ENCODE data around the gene GAB3. TPM values are rescaled to one million over a fixed set of nuclear protein-coding genes. Genes with fewer than 3 reads are reported as not detected.
"Not testable (repeated sequence)": the region's sequence is repeated elsewhere in the genome, so short reads cannot be mapped to it uniquely, and the experiment has no call there.

Gene GAB3
- total and polyA plus RNA-seq, 2 donors: 5.0 to 7.6 TPM

DNA sequence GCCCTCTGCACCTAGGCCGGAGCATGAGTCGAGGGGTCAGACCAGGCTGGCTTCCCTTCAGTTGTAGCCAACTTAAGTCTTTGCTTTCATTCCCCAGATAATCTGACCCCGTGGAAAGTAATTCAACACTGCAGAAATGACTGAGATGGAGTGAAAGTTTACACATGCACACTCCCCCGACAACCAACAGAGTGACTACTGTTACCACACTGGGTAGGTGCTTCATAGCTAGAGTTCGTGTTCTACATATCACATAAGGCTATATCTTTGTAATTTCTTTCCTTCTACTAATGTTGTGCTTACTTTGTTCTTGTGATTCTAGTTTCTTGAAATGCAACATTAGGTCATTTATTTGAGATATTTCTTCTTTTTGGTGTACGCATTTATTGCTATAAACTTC, 90.3 kb downstream of the GAB3 start:
- H3K36me3 ChIP-seq (ENCODE audit: control insufficient read depth in 2 of 2, insufficient read depth in 2 of 2, low read length in 1 of 2): no peaks in the 10 kb centered on the region
- H3K27ac ChIP-seq (ENCODE audit: low read depth in 1 of 2, low read length in 1 of 2): no peak overlapping the region
- no peak for DNase-seq (ENCODE audit: low read depth in 6 of 9, low spot score in 9 of 9)
- peaks cover 0 to 8% of the 10 kb centered on the region in 2 donors for H3K9me3 ChIP-seq (ENCODE audit: control insufficient read depth in 2 of 2, insufficient read depth in 1 of 2, low read length in 1 of 2)
- no peaks in the 10 kb centered on the region for H3K27me3 ChIP-seq (ENCODE audit: control insufficient read depth in 2 of 2, insufficient read depth in 1 of 2, low read length in 1 of 2)
- WGBS: 93% methylated on average over 6 of the region's 6 CpGs
- no peaks in the 10 kb centered on the region for H3K4me1 ChIP-seq (ENCODE audit: control insufficient read depth in 2 of 2, insufficient read depth in 2 of 2, low read length in 2 of 2)
- H3K4me3 ChIP-seq (ENCODE audit: low read length in 2 of 2): no peak overlapping the region

DNA sequence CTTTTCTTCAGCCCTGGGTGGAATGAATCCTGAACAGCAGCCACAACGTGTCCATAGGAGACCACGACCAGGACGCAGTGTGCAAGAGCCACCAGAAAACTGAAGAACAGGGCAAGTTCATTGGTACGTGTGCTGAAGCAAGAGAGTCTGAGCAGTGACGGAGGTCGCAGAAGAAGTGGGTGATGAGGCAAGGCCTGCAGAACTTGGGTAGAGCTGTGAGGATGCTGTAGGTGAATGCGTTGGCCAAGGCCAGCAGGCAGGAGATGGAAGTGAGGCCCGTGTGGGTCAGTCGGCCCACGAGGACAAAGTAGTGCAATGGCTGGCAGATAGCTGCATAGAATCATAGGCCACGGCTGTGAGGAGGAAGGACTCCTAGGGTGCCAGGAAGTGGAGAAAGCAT, 91.9 kb downstream of the GAB3 start:
- H3K4me1 ChIP-seq (ENCODE audit: control insufficient read depth in 2 of 2, insufficient read depth in 2 of 2, low read length in 2 of 2): no peaks in the 10 kb centered on the region
- no peaks in the 10 kb centered on the region for H3K27me3 ChIP-seq (ENCODE audit: control insufficient read depth in 2 of 2, insufficient read depth in 1 of 2, low read length in 1 of 2)
- H3K36me3 ChIP-seq (ENCODE audit: control insufficient read depth in 2 of 2, insufficient read depth in 2 of 2, low read length in 1 of 2): no peaks in the 10 kb centered on the region
- no peak overlapping the region for H3K4me3 ChIP-seq (ENCODE audit: low read length in 2 of 2)
- no peak overlapping the region for H3K27ac ChIP-seq (ENCODE audit: low read depth in 1 of 2, low read length in 1 of 2)
- H3K9me3 ChIP-seq (ENCODE audit: control insufficient read depth in 2 of 2, insufficient read depth in 1 of 2, low read length in 1 of 2): peaks cover 0 to 8% of the 10 kb centered on the region in 2 donors
- 96% methylated on average over 11 of the region's 11 CpGs for WGBS
- DNase-seq (ENCODE audit: low read depth in 6 of 9, low spot score in 9 of 9): no peak

DNA sequence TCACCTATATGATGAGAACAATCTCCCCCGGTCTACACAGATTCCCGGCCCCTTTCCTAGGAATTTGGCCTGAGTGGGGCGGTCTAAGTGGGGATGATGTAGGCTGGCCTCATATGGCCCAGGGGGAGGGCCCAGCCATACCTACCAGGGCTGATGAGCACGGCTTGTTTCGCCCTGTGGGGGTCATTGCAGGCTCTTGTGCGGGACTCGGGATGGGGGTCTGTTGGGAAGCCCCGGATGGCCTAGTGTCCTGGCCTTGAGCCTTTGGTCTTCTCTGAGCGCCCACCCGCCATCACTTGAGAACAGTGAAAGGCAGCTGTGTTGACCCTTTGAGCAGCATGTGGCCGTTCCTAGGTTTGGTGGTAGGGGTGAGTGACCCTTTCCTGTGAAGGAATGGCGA, 92.7 kb downstream of the GAB3 start:
- H3K36me3 ChIP-seq (ENCODE audit: control insufficient read depth in 2 of 2, insufficient read depth in 2 of 2, low read length in 1 of 2): no peaks in the 10 kb centered on the region
- peaks cover 0 to 8% of the 10 kb centered on the region in 2 donors for H3K9me3 ChIP-seq (ENCODE audit: control insufficient read depth in 2 of 2, insufficient read depth in 1 of 2, low read length in 1 of 2)
- no peak overlapping the region for H3K4me3 ChIP-seq (ENCODE audit: low read length in 2 of 2)
- no peak for DNase-seq (ENCODE audit: low read depth in 6 of 9, low spot score in 9 of 9)
- no peak overlapping the region for H3K27ac ChIP-seq (ENCODE audit: low read depth in 1 of 2, low read length in 1 of 2)
- WGBS: 98% methylated on average over 12 of the region's 12 CpGs
- no peaks in the 10 kb centered on the region for H3K27me3 ChIP-seq (ENCODE audit: control insufficient read depth in 2 of 2, insufficient read depth in 1 of 2, low read length in 1 of 2)
- no peaks in the 10 kb centered on the region for H3K4me1 ChIP-seq (ENCODE audit: control insufficient read depth in 2 of 2, insufficient read depth in 2 of 2, low read length in 2 of 2)

DNA sequence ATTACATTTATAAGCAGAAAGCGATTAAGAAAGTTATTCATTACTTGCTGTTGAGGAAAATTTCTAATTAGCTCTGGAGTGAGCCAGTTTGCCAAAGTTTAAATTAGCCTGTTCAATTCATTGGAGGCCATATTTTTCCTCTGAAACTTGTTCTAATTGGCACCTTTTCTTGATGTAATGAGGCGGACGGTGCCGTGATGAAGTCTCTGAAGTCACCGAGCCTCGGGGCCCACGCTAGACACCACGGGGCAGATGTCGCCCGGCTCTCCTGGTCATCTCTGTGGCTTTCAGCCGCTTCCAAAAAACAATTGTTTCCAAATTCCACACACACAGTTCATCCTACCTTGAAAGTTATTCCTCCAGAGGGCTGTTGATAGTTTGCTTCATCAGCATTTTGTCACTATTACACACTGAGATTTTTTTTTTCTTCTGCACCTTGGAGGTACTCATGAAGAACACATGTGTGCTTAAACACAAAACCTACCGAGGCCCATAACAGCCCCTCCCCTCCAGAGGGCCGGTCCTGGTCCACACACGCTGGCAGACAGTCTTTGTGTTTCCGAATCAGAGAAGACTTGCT, 93.6 kb downstream of the GAB3 start:
- Histone ChIP-seq H3K9me3 (ENCODE audit: control insufficient read depth in 2 of 2, insufficient read depth in 1 of 2, low read length in 1 of 2) (peaks cover 0 to under 1% of the 10 kb centered on the region in 2 donors), H3K27ac (ENCODE audit: low read depth in 1 of 2, low read length in 1 of 2) (no peak overlapping the region), H3K36me3 (ENCODE audit: control insufficient read depth in 2 of 2, insufficient read depth in 2 of 2, low read length in 1 of 2) (no peaks in the 10 kb centered on the region), H3K27me3 (ENCODE audit: control insufficient read depth in 2 of 2, insufficient read depth in 1 of 2, low read length in 1 of 2) (no peaks in the 10 kb centered on the region), H3K4me1 (ENCODE audit: control insufficient read depth in 2 of 2, insufficient read depth in 2 of 2, low read length in 2 of 2) (no peaks in the 10 kb centered on the region), H3K4me3 (ENCODE audit: low read length in 2 of 2) (no peak overlapping the region)
- WGBS: 97% methylated on average over 15 of the region's 15 CpGs
- no peak for DNase-seq (ENCODE audit: low read depth in 6 of 9, low spot score in 9 of 9)

DNA sequence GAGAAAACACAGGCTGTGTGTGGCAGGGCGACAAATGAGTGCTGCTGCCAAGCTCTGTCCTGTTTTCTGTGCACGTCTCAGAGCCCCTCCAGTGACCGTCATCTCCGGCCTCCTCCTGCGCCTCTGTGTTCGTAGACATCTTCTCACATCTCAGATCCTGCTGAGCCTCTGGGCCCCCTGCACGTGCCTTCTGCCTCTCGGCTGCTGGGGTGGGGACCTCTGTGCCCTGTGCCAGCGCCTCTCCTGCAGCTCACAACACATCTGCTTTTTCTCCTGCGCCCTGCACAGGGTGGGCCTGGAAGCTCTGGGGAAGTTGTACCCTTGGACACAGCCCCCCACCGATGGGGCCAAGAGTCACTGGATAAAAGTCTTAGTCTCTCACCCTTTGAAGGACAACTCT, 95.1 kb downstream of the GAB3 start:
- Histone ChIP-seq H3K4me1 (ENCODE audit: control insufficient read depth in 2 of 2, insufficient read depth in 2 of 2, low read length in 2 of 2) (no peaks in the 10 kb centered on the region), H3K9me3 (ENCODE audit: control insufficient read depth in 2 of 2, insufficient read depth in 1 of 2, low read length in 1 of 2) (no peaks in the 10 kb centered on the region), H3K4me3 (ENCODE audit: low read length in 2 of 2) (no peak overlapping the region), H3K27ac (ENCODE audit: low read depth in 1 of 2, low read length in 1 of 2) (no peak overlapping the region), H3K27me3 (ENCODE audit: control insufficient read depth in 2 of 2, insufficient read depth in 1 of 2, low read length in 1 of 2) (no peaks in the 10 kb centered on the region), H3K36me3 (ENCODE audit: control insufficient read depth in 2 of 2, insufficient read depth in 2 of 2, low read length in 1 of 2) (no peaks in the 10 kb centered on the region)
- WGBS: 97% methylated on average over 11 of the region's 11 CpGs
- no peak for DNase-seq (ENCODE audit: low read depth in 6 of 9, low spot score in 9 of 9)

DNA sequence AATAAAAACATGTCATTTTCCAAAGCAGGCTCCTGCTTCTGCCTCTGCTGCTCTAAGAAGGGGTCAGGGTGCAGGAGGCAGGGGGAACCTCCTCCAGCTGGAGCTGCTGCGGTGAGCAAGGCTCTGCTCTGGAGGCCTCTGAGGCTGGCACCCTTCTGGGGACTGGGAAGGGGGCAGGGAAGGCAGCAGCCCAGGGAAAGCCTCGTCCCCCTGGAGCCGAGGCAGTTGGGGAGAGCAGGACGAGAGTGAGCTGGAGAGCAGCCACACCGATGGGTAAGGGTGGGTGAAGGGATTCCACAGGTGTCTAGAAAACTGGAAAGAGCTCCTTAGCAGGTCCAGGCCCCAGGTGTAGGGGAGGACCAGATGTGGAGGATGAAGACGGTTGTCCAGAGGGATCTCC, 95.5 kb downstream of the GAB3 start:
- 96% methylated on average over 6 of the region's 6 CpGs for WGBS
- Histone ChIP-seq H3K36me3 (ENCODE audit: control insufficient read depth in 2 of 2, insufficient read depth in 2 of 2, low read length in 1 of 2) (no peaks in the 10 kb centered on the region), H3K4me1 (ENCODE audit: control insufficient read depth in 2 of 2, insufficient read depth in 2 of 2, low read length in 2 of 2) (no peaks in the 10 kb centered on the region)

DNA sequence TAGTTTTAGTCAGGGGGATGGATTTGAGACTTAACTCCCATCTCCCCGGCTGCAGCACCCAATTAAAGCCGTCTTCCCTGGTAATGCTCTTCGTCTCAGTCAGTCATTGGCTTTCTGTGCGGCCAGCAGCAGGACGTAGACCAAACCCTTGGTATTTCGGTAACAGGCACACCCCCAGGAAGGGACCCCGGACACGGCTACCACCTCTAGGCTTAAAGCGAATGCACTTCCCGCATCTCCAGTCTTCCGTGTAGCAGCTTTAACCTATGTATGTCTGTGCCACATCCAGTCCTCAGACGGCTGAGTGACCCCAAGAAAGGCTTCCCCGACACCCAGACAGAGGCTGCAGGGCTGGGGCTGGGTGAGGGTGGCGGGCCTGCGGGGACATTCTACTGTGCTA, 96.0 kb downstream of the GAB3 start:
- DNase-seq (ENCODE audit: low read depth in 6 of 9, low spot score in 9 of 9): no peak
- Histone ChIP-seq H3K27ac (ENCODE audit: low read depth in 1 of 2, low read length in 1 of 2) (no peak overlapping the region), H3K36me3 (ENCODE audit: control insufficient read depth in 2 of 2, insufficient read depth in 2 of 2, low read length in 1 of 2) (no peaks in the 10 kb centered on the region), H3K9me3 (ENCODE audit: control insufficient read depth in 2 of 2, insufficient read depth in 1 of 2, low read length in 1 of 2) (no peaks in the 10 kb centered on the region), H3K4me1 (ENCODE audit: control insufficient read depth in 2 of 2, insufficient read depth in 2 of 2, low read length in 2 of 2) (no peaks in the 10 kb centered on the region), H3K27me3 (ENCODE audit: control insufficient read depth in 2 of 2, insufficient read depth in 1 of 2, low read length in 1 of 2) (no peaks in the 10 kb centered on the region), H3K4me3 (ENCODE audit: low read length in 2 of 2) (no peak overlapping the region)
- 99% methylated on average over 13 of the region's 15 CpGs for WGBS

More for the DNA sequence above, 95.5 kb downstream of the GAB3 start:
- Histone ChIP-seq H3K4me3 (ENCODE audit: low read length in 2 of 2) (no peak overlapping the region), H3K27me3 (ENCODE audit: control insufficient read depth in 2 of 2, insufficient read depth in 1 of 2, low read length in 1 of 2) (no peaks in the 10 kb centered on the region), H3K27ac (ENCODE audit: low read depth in 1 of 2, low read length in 1 of 2) (no peak overlapping the region), H3K9me3 (ENCODE audit: control insufficient read depth in 2 of 2, insufficient read depth in 1 of 2, low read length in 1 of 2) (no peaks in the 10 kb centered on the region)
- no peak for DNase-seq (ENCODE audit: low read depth in 6 of 9, low spot score in 9 of 9)

DNA sequence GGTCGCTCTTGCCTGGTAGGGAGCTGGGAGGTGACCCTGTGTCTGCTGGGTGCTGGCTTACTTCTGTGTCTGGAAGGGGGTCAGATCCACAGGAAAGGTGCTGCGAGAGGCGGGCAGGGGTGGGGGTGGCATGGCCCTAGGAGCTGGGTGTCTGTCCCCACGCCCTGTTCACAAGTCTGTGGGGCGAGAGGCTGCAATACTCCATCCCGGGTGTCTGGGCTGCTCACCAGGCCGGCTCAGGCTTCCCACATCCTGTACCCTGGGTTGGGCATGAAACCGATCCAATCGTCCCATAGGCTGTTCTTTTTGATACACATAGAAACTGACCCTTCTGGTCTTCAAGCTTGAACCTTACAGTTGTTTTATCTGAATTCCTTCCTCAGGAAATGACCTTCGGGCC, 96.5 kb downstream of the GAB3 start:
- H3K27me3 ChIP-seq (ENCODE audit: control insufficient read depth in 2 of 2, insufficient read depth in 1 of 2, low read length in 1 of 2): no peaks in the 10 kb centered on the region
- 93% methylated on average over 10 of the region's 10 CpGs for WGBS
- H3K4me3 ChIP-seq (ENCODE audit: low read length in 2 of 2): no peak overlapping the region
- H3K27ac ChIP-seq (ENCODE audit: low read depth in 1 of 2, low read length in 1 of 2): no peak overlapping the region
- no peaks in the 10 kb centered on the region for H3K36me3 ChIP-seq (ENCODE audit: control insufficient read depth in 2 of 2, insufficient read depth in 2 of 2, low read length in 1 of 2)
- H3K4me1 ChIP-seq (ENCODE audit: control insufficient read depth in 2 of 2, insufficient read depth in 2 of 2, low read length in 2 of 2): no peaks in the 10 kb centered on the region
- no peak for DNase-seq (ENCODE audit: low read depth in 6 of 9, low spot score in 9 of 9)
- no peaks in the 10 kb centered on the region for H3K9me3 ChIP-seq (ENCODE audit: control insufficient read depth in 2 of 2, insufficient read depth in 1 of 2, low read length in 1 of 2)

DNA sequence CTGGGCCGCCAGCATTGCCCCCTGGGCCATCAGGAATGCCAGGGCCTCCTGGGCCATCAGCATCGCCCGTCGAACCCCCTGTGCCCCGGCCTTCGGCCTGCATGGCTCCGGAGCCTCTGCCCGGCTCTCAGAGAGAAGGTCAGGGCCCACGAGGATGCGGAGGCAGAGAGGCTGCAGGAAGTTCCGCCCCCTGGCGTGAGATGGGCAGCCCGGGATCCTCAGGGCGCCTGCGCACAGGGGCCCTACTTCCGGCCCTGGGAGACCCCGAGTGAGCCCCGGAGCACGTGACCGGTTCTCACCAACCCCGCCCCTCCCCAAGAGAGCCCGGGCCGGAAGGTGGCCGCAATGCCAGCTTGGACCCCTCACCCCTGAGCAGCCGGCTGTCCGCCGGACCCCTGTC, 97.5 kb downstream of the GAB3 start, which contains the start of gene CTAG2:
Gene CTAG2, minus strand, starts transcription at position 167 of the 400 bp plus-strand sequence. Its CDS starts 64 bp downstream, at position 103.
- H3K27ac ChIP-seq (ENCODE audit: low read depth in 1 of 2, low read length in 1 of 2); H3K4me3 ChIP-seq (ENCODE audit: low read length in 2 of 2); DNase-seq (ENCODE audit: low read depth in 6 of 9, low spot score in 9 of 9); H3K27me3 ChIP-seq (ENCODE audit: control insufficient read depth in 2 of 2, insufficient read depth in 1 of 2, low read length in 1 of 2); H3K9me3 ChIP-seq (ENCODE audit: control insufficient read depth in 2 of 2, insufficient read depth in 1 of 2, low read length in 1 of 2); H3K4me1 ChIP-seq (ENCODE audit: control insufficient read depth in 2 of 2, insufficient read depth in 2 of 2, low read length in 2 of 2); H3K36me3 ChIP-seq (ENCODE audit: control insufficient read depth in 2 of 2, insufficient read depth in 2 of 2, low read length in 1 of 2): not testable (repeated sequence)
- no CpG with 5 or more reads among the region's 27 CpGs for WGBS

DNA sequence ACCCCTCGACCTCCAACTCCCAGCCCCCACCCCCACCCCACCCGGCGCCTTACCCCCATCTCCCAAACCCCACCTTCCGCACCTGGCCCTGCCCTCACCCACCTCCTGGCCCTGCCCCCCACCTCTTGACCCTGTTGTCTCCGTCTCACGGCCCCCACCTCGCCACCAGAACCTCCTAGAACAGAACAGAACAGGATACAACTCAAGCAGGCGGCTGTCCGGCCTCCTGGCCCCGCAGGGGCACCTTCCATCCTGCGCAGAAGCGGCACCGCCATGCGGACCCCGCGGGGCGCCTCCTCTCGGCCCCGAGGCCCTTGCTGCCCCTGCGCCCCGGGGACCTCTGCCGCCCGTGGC, 97.9 kb downstream of the GAB3 start:
- 96% methylated on average over 22 of the region's 23 CpGs for WGBS
- Histone ChIP-seq H3K27me3 (ENCODE audit: control insufficient read depth in 2 of 2, insufficient read depth in 1 of 2, low read length in 1 of 2) (no peaks in the 10 kb centered on the region), H3K4me3 (ENCODE audit: low read length in 2 of 2) (no peak overlapping the region), H3K36me3 (ENCODE audit: control insufficient read depth in 2 of 2, insufficient read depth in 2 of 2, low read length in 1 of 2) (no peaks in the 10 kb centered on the region), H3K4me1 (ENCODE audit: control insufficient read depth in 2 of 2, insufficient read depth in 2 of 2, low read length in 2 of 2) (no peaks in the 10 kb centered on the region), H3K9me3 (ENCODE audit: control insufficient read depth in 2 of 2, insufficient read depth in 1 of 2, low read length in 1 of 2) (no peaks in the 10 kb centered on the region), H3K27ac (ENCODE audit: low read depth in 1 of 2, low read length in 1 of 2) (no peak overlapping the region)
- no peak for DNase-seq (ENCODE audit: low read depth in 6 of 9, low spot score in 9 of 9)

All from thymus (tissue), 11 donors.